Measurements from ENCODE around the gene KASH5. TPM values are rescaled to one million over a fixed set of nuclear protein-coding genes. Genes with fewer than 3 reads are reported as not detected.

Gene KASH5
- total RNA-seq, 2 experiments from 2014 or later: 2.3 to 2.6 TPM

DNA sequence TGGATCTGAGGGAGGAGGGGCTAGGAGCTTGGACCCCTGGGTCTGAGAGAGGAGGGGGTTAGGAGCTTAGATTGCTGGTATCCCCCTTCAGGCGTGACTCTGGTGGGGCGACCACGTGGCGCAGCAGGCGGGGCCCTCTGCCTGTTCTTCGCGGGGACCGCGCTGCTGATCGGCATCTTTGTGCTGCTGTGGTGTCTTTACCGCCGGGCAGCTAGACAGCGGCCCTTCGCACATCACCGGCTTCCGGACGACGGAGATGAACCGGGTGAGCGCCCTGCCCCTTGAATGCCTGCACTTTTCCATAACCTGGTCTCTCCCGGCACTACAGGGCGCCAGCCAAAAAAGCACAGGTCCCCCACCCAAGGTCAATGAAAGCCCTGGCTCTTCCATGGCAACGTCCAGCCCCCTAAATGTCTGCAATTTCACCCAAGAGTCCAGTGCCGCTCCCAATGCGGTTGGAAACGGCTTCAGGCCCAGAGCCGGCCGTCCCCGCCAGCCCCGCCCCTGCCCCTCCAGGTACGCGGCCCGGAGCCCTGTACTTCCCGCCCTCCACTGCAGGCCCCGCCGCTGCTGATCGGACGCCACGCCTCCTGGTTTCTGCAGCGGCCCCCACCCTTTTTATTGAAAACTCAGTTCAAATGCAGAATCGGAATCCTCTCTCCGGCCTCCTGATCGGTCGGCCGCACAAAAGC is 40.0 kb downstream of the KASH5 start:
- POLR2A ChIA-PET: no interaction called here
- H3K9me3 Mint-ChIP-seq: no peaks in the 10 kb centered on the region
- peak; percentile 38 for DNase-seq
- H3K36me3 Mint-ChIP-seq: no peaks in the 10 kb centered on the region
- H3K4me3 Mint-ChIP-seq: no peak overlapping the region
- CTCF ChIA-PET: interaction anchor here (0.6 to 3.3 kb wide), 2 partner anchors 18 to 37 kb away, joined by 3 to 17 read pairs; no protein-coding TSS in a partner anchor
- peaks cover 78% of the 10 kb centered on the region for H3K27me3 Mint-ChIP-seq
- H3K27ac Mint-ChIP-seq: no peak overlapping the region
- intact Hi-C loops (cut with micrococcal nuclease): no loop called here
- peaks cover 38% of the 10 kb centered on the region for H3K4me1 Mint-ChIP-seq (ENCODE audit: low read depth)

- ChIA-PET CTCF (interaction anchor here (1.3 to 3.3 kb wide), 2 partner anchors 33 to 38 kb away, joined by 5 to 17 read pairs; no protein-coding TSS in a partner anchor), POLR2A (no interaction called here)
- Mint-ChIP-seq H3K36me3 (no peaks in the 10 kb centered on the region), H3K4me1 (ENCODE audit: low read depth) (peaks cover 36% of the 10 kb centered on the region), H3K4me3 (no peak overlapping the region), H3K27me3 (peaks cover 80% of the 10 kb centered on the region), H3K9me3 (no peaks in the 10 kb centered on the region), H3K27ac (no peak overlapping the region)
- intact Hi-C loops (cut with micrococcal nuclease): no loop called here
- no peak for DNase-seq
These were observed 40.8 kb downstream of the KASH5 start for GRCh38 chr19:49428547-49429451.

DNA sequence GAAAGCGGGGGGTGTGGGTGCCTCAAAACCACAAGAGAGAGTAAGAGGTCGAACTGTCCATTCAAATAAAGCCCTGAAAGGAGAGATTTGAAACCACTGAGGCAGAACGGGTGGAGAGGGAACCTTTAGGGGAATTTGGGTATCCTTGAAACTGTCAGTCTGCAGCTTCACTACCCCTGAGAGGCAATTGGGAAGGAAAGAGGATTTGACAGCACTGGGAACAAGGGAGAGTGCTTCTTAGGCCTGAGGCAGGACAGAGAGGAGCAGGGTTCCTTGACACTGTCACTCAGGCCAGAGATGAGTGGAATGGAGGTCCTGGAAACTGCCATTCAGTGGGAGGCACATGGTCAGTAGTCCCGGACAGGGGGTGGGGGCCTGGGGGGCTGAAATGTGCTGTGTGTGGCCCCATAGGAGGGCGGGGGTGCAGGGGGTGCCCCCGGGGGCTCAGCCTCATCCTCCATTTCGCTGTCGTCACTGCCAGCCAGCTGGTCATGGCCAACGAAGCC is 42.2 kb downstream of the KASH5 start:
- H3K4me1 Mint-ChIP-seq (ENCODE audit: low read depth): peaks cover 33% of the 10 kb centered on the region
- POLR2A ChIA-PET: no interaction called here
- H3K4me3 Mint-ChIP-seq: no peak overlapping the region
- intact Hi-C loops (cut with micrococcal nuclease): loop anchor here (1.0 kb wide), 1 partner anchor 38 kb away; no protein-coding TSS in a partner anchor
- H3K36me3 Mint-ChIP-seq: no peaks in the 10 kb centered on the region
- no peaks in the 10 kb centered on the region for H3K9me3 Mint-ChIP-seq
- H3K27ac Mint-ChIP-seq: no peak overlapping the region
- no peak for DNase-seq
- H3K27me3 Mint-ChIP-seq: peaks cover 80% of the 10 kb centered on the region
- CTCF ChIA-PET: interaction anchor here (1.1 to 3.3 kb wide), 4 partner anchors 9 to 39 kb away, joined by 3 to 17 read pairs (median 4); partner anchors contain the start of gene SLC17A7

- Mint-ChIP-seq H3K4me1 (ENCODE audit: low read depth) (peaks cover 33% of the 10 kb centered on the region), H3K27ac (no peak overlapping the region)
- POLR2A ChIA-PET: no interaction called here
These were observed 42.8 kb downstream of the KASH5 start for GRCh38 chr19:49430678-49431329.

DNA sequence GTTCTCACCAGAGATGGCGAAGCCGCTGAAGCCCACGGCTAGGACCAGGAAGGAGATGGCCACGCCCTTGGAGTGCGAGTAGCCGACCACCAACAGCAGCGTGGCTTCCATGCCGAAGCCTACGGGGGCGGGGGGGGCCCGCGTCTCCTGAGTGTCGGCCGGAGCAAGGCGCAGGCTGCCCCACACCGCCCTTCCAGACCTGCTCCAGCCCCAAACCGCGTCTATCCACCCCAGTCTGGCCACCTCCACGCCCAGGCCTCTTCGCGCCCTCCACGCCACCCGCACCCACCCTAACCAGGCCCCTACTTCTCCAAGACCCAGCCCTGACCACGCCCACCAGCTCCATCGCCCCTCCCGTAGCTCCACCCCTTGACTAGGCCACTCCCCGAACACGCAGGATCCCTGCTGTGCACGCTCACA is 43.3 kb downstream of the KASH5 start:
- Mint-ChIP-seq H3K9me3 (no peaks in the 10 kb centered on the region), H3K36me3 (no peaks in the 10 kb centered on the region), H3K27ac (no peak overlapping the region), H3K27me3 (peaks cover 80% of the 10 kb centered on the region), H3K4me1 (ENCODE audit: low read depth) (peaks cover 36% of the 10 kb centered on the region), H3K4me3 (no peak overlapping the region)
- ChIA-PET CTCF (interaction anchor here (0.6 to 1.2 kb wide), 2 partner anchors 10 to 65 kb away, joined by 3 read pairs; no protein-coding TSS in a partner anchor), POLR2A (no interaction called here)
- peak; percentile 38 for DNase-seq
- intact Hi-C loops (cut with micrococcal nuclease): no loop called here

More at GRCh38 chr19:49430678-49431329, 42.8 kb downstream of the KASH5 start:
- peak; percentile 52 for DNase-seq
- Mint-ChIP-seq H3K27me3 (peaks cover 80% of the 10 kb centered on the region), H3K9me3 (no peaks in the 10 kb centered on the region), H3K4me3 (no peak overlapping the region), H3K36me3 (no peaks in the 10 kb centered on the region)
- CTCF ChIA-PET: interaction anchor here (0.6 to 3.3 kb wide), 4 partner anchors 10 to 64 kb away, joined by 3 to 17 read pairs (median 4); partner anchors contain the start of gene SLC17A7
- intact Hi-C loops (cut with micrococcal nuclease): loop anchor here (1.0 kb wide), 1 partner anchor 39 kb away; no protein-coding TSS in a partner anchor

DNA sequence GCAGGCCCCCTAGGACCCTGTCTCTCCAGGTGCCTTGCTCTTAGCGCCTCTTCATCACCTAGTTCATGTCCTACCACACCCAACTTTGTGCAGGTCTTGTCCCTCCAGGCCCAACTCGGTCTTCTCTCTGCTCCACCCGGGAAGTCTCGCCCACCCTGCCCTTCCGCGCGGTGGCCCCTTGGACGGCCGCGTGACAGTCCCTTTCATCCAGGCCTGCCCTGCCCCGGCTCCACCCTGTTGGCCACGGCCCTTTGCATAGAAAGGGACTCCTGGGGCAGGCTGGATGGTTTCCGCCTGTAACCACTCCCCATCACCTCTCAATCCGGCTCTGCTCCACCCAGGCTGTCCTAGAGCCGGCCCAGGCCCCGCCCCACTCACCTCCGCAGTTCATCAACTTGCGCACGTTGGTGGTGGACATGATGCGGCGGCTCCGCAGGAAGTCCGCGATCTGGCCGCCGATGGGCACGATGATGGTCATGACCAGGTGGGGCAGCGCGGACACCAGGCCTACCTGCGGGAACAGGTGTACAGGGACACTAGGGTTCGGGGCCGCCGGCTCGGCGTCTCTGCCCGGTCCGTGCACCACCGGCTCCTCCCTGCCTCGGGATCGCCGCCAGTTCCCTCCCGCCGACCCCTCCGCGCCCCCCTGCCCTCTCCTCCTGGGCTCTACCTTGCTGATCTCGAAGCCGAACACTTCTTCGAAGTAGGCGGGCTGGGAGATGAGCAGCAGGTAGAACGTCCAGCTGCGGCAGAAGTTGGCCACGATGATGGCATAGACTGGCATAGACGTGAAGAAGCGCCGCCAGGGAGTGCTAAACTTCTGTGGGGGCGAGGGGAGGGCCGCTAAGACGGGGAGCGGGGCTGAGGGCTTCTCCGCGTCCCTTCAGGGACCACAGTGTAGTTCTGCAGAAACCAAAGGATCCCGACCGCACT is 44.4 kb downstream of the KASH5 start:
- POLR2A ChIA-PET: no interaction called here
- Mint-ChIP-seq H3K27ac (no peak overlapping the region), H3K9me3 (no peaks in the 10 kb centered on the region), H3K4me3 (no peak overlapping the region), H3K4me1 (ENCODE audit: low read depth) (peaks cover 30% of the 10 kb centered on the region), H3K27me3 (peaks cover 79% of the 10 kb centered on the region), H3K36me3 (no peaks in the 10 kb centered on the region)
- CTCF ChIA-PET: no interaction called here
- peak; percentile 57 for DNase-seq
- intact Hi-C loops (cut with micrococcal nuclease): no loop called here

- peak overlapping the region; percentile 56 for H3K27ac Mint-ChIP-seq
- no peaks in the 10 kb centered on the region for H3K9me3 Mint-ChIP-seq
- no peaks in the 10 kb centered on the region for H3K36me3 Mint-ChIP-seq
- H3K4me1 Mint-ChIP-seq (ENCODE audit: low read depth): peaks cover 22% of the 10 kb centered on the region
- peaks cover 82% of the 10 kb centered on the region for H3K27me3 Mint-ChIP-seq
- ChIA-PET POLR2A (interaction anchor here (1.0 kb wide), 1 partner anchor 9 kb away, joined by 4 read pairs; the partner anchor contains the start of gene GFY), CTCF (interaction anchor here (1.1 kb wide), 1 partner anchor 14 kb away, joined by 5 read pairs; no protein-coding TSS in a partner anchor)
- no peak for DNase-seq
- H3K4me3 Mint-ChIP-seq: no peak overlapping the region
- intact Hi-C loops (cut with micrococcal nuclease): no loop called here
These were observed 45.3 kb downstream of the KASH5 start for GRCh38 chr19:49433240-49433901.

- ChIA-PET POLR2A (interaction anchor here (0.5 kb wide), 1 partner anchor 324 kb away, joined by 3 read pairs; no protein-coding TSS in a partner anchor), CTCF (interaction anchor here (1.1 to 1.7 kb wide), 3 partner anchors 16 to 135 kb away, joined by 4 to 7 read pairs (median 5); no protein-coding TSS in a partner anchor)
- DNase-seq: no peak
- intact Hi-C loops (cut with micrococcal nuclease): no loop called here
- no peak overlapping the region for H3K27ac Mint-ChIP-seq
- no peaks in the 10 kb centered on the region for H3K9me3 Mint-ChIP-seq
- H3K36me3 Mint-ChIP-seq: no peaks in the 10 kb centered on the region
- peaks cover 19% of the 10 kb centered on the region for H3K4me1 Mint-ChIP-seq (ENCODE audit: low read depth)
- H3K4me3 Mint-ChIP-seq: no peak overlapping the region
- H3K27me3 Mint-ChIP-seq: peaks cover 84% of the 10 kb centered on the region
These were observed 47.0 kb downstream of the KASH5 start for GRCh38 chr19:49434907-49435583.

DNA sequence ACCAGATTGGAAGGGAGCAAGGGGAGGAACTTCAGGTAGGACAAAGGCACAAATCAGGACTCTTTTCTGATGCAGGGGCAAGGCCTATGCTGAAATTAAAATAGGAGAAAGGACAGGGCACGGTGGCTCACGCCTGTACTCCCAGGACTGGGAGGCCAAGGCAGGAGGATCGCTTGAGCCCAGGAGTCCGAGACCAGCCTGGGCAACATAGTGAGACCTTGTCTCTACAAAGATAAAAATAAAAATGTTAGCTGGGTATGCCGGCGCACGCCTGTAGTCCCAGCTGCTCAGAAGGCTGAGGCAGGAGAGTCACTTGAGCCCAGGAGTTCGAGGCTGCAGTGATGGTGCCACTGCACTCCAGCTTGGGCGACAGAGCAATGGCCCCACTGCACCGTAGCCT is 47.6 kb downstream of the KASH5 start:
- CTCF ChIA-PET: interaction anchor here (1.3 to 1.7 kb wide), 3 partner anchors 13 to 136 kb away, joined by 4 to 7 read pairs (median 5); partner anchors contain the start of gene PTH2

More for the DNA sequence above, 47.6 kb downstream of the KASH5 start:
- Mint-ChIP-seq H3K27me3 (peaks cover 84% of the 10 kb centered on the region), H3K36me3 (no peaks in the 10 kb centered on the region), H3K9me3 (no peaks in the 10 kb centered on the region), H3K4me3 (no peak overlapping the region), H3K27ac (no peak overlapping the region), H3K4me1 (ENCODE audit: low read depth) (peaks cover 19% of the 10 kb centered on the region)
- DNase-seq: no peak
- POLR2A ChIA-PET: interaction anchor here (0.5 kb wide), 1 partner anchor 325 kb away, joined by 3 read pairs; no protein-coding TSS in a partner anchor
- intact Hi-C loops (cut with micrococcal nuclease): no loop called here
